Gastroesophageal sphincter (tissue), 4 donors: Measurements from ENCODE around the gene RAMACL. TPM values are rescaled to one million over a fixed set of nuclear protein-coding genes. Genes with fewer than 3 reads are reported as not detected.

ENCODE experiments used
- ATAC-seq: fragments of 150-250 bp; one replicate; pipeline ENCODE4 v1.9.1; 2016; ENCODE audit warnings: mild to moderate bottlenecking, moderate library complexity
- H3K27ac ChIP-seq, 4 donors: fragments of 200-600 bp; sonication (generic) in 3 of 4; 1 replicate in 3 of 4; 2 replicates in 1 of 4; pipeline ENCODE4 v1.5.1; 2016 to 2019
- H3K27me3 ChIP-seq: fragments of 200-600 bp; sonication (generic); one replicate; pipeline ENCODE4 v1.5.1; 2019
- H3K36me3 ChIP-seq, 2 donors: fragments of 200-600 bp; sonication (generic); one replicate each; pipeline ENCODE4 v1.5.1; 2019; ENCODE audit warnings: control low read depth in 1 of 2
- H3K4me1 ChIP-seq, 3 donors: fragments of 200-600 bp; sonication (generic); 1 replicate in 2 of 3; 2 replicates in 1 of 3; pipeline ENCODE4 v1.5.1; 2016 to 2019; ENCODE audit warnings: control low read depth in 2 of 3
- H3K4me3 ChIP-seq, 2 donors: fragments of 200-600 bp; sonication (generic); one replicate each; pipeline ENCODE4 v1.5.1; 2019; ENCODE audit warnings: mild to moderate bottlenecking in 1 of 2, moderate library complexity in 1 of 2
- H3K9me3 ChIP-seq, 3 donors: fragments of 200-600 bp; sonication (generic); one replicate each; pipeline ENCODE4 v1.5.1; 2017 to 2019; ENCODE audit warnings: control low read depth in 2 of 3
- CTCF ChIP-seq, 4 experiments: fragments of 200-600 bp in 2 of 4; fragments of 450-650 bp in 2 of 4; sonication (generic) in 1 of 4; IDR thresholded peaks; one replicate each; pipeline ENCODE4 v1.5.1; 2017 to 2019; ENCODE audit warnings: antibody characterized with exemption in 4 of 4, mild to moderate bottlenecking in 2 of 4, moderate library complexity in 2 of 4
- EP300 ChIP-seq: sonication (generic); formaldehyde crosslinking; IDR thresholded peaks from one replicate; pipeline ENCODE4 v1.6.1; 2017; ENCODE audit warnings: antibody characterized with exemption, mild to moderate bottlenecking
- POLR2A ChIP-seq, 2 donors: fragments of 450-650 bp; IDR thresholded peaks; one replicate each; pipeline ENCODE4 v1.6.1; 2017; ENCODE audit warnings: antibody characterized with exemption in 2 of 2, mild to moderate bottlenecking in 2 of 2, moderate library complexity in 1 of 2
- POLR2AphosphoS5 ChIP-seq: sonication (generic); formaldehyde crosslinking; IDR thresholded peaks from one replicate; pipeline ENCODE4 v1.6.1; 2017; ENCODE audit warnings: antibody characterized with exemption
- WGBS, 2 donors: methylation state at CpG; one replicate each; pipeline ENCODE4 v1.1.5; 2018; ENCODE audit warnings: low coverage in 1 of 2; 5-methylcytosine and 5-hydroxymethylcytosine counted together
- total RNA-seq, 4 donors: library from RNA; depleted of rRNA; stranded (reverse); fragments of >200 nt; gene quantifications; one replicate each; pipeline ENCODE4 v1.1.0, GENCODE V29; 2016

RAMACL gene
- total RNA-seq, 4 donors from 2014 or later, result 0.27 to 2.5 (median 1.7) TPM

GRCh38 chr6:166621114-166621540 is 34.6 kb upstream of the RAMACL start:
- no peaks in the 10 kb centered on the region for H3K9me3 ChIP-seq
- H3K36me3 ChIP-seq, result peaks cover 0 to 8% of the 10 kb centered on the region in 2 donors
- H3K4me3 ChIP-seq, result no peak overlapping the region
- H3K4me1 ChIP-seq, result peaks cover 4 to 80% (median 23%) of the 10 kb centered on the region in 3 donors
- TF ChIP-seq POLR2AphosphoS5, result no peak
- TF ChIP-seq CTCF (IDR thresholded peaks at IDR 0.05), result no peak
- no peak for TF ChIP-seq POLR2A (IDR thresholded peaks at IDR 0.05)
- TF ChIP-seq EP300, result no peak
- H3K27me3 ChIP-seq, result no peaks in the 10 kb centered on the region
- no peak for ATAC-seq
- peak overlapping the region in 3 of 4 donors; percentile 76 to 79 (median 78) for H3K27ac ChIP-seq
- WGBS, 2 donors, result 90 to 100% methylated on average over 2 to 5 of the region's 6 CpGs

- Histone ChIP-seq H3K4me3 (no peak overlapping the region), H3K4me1 (peaks cover 4 to 80% (median 23%) of the 10 kb centered on the region in 3 donors), H3K36me3 (peaks cover 0 to 8% of the 10 kb centered on the region in 2 donors), H3K27me3 (no peaks in the 10 kb centered on the region), H3K9me3 (no peaks in the 10 kb centered on the region), H3K27ac (peak overlapping the region; percentile 57 to 79 (median 77))
- 62 to 67% methylated on average over 6 to 8 of the region's 8 CpGs for WGBS, 2 donors
- TF ChIP-seq POLR2A (IDR thresholded peaks at IDR 0.05) (no peak), CTCF (IDR thresholded peaks at IDR 0.05) (no peak), POLR2AphosphoS5 (no peak), EP300 (no peak)
- ATAC-seq, result no peak
Observed at GRCh38 chr6:166620478-166621113, 34.1 kb upstream of the RAMACL start.

GRCh38 chr6:166619912-166620311 is 33.4 kb upstream of the RAMACL start:
- 14 to 36% methylated on average over 1 to 3 of the region's 3 CpGs for WGBS, 2 donors
- TF ChIP-seq EP300 (no peak), POLR2AphosphoS5 (peak; percentile 95)
- no peak overlapping the region for H3K4me3 ChIP-seq
- peaks cover 0 to 8% of the 10 kb centered on the region in 2 donors for H3K36me3 ChIP-seq
- peak overlapping the region; percentile 57 to 79 (median 77) for H3K27ac ChIP-seq
- ATAC-seq, result peak; percentile 85
- peaks cover 4 to 80% (median 23%) of the 10 kb centered on the region in 3 donors for H3K4me1 ChIP-seq
- H3K9me3 ChIP-seq, result no peaks in the 10 kb centered on the region
- no peaks in the 10 kb centered on the region for H3K27me3 ChIP-seq

GRCh38 chr6:166618866-166619761 is 32.6 kb upstream of the RAMACL start:
- H3K4me3 ChIP-seq, result no peak overlapping the region
- H3K4me1 ChIP-seq, result peaks cover 4 to 80% (median 17%) of the 10 kb centered on the region in 3 donors
- TF ChIP-seq CTCF (IDR thresholded peaks at IDR 0.05), result no peak
- TF ChIP-seq POLR2A (IDR thresholded peaks at IDR 0.05), result no peak
- TF ChIP-seq EP300, result no peak
- TF ChIP-seq POLR2AphosphoS5, result no peak
- H3K36me3 ChIP-seq, result peaks cover 0 to 8% of the 10 kb centered on the region in 2 donors
- no peak for ATAC-seq
- H3K27ac ChIP-seq, result peak overlapping the region in 3 of 4 donors; percentile 76 to 79 (median 78)
- no peaks in the 10 kb centered on the region for H3K27me3 ChIP-seq
- WGBS, 2 donors, result 90 to 96% methylated on average over 18 to 19 of the region's 27 CpGs
- H3K9me3 ChIP-seq, result no peaks in the 10 kb centered on the region

GRCh38 chr6:166618251-166618650 is 31.8 kb upstream of the RAMACL start:
- H3K36me3 ChIP-seq, result peaks cover 0 to 8% of the 10 kb centered on the region in 2 donors
- peak overlapping the region in 1 of 4 donors; percentile 78 for H3K27ac ChIP-seq
- no peak overlapping the region for H3K4me3 ChIP-seq
- no peaks in the 10 kb centered on the region for H3K27me3 ChIP-seq
- 84% methylated on average over 2 of the region's 4 CpGs; no CpG with 5 or more reads in 1 of the 2 donors for WGBS, 2 donors
- H3K9me3 ChIP-seq, result no peaks in the 10 kb centered on the region
- peaks cover 4 to 80% (median 15%) of the 10 kb centered on the region in 3 donors for H3K4me1 ChIP-seq
- TF ChIP-seq EP300, result no peak
- no peak for TF ChIP-seq POLR2AphosphoS5
- no peak for TF ChIP-seq POLR2A (IDR thresholded peaks at IDR 0.05)
- TF ChIP-seq CTCF (IDR thresholded peaks at IDR 0.05), result no peak
- no peak for ATAC-seq
